Fibroblast of lung (primary cell): ENCODE results near the gene SUGCT.

Experiments used
- CTCF ChIP-seq, 2 donors: IDR thresholded peaks in 1 of 2; conservative IDR thresholded peaks in 1 of 2; 1 replicate in 1 of 2; 2 replicates in 1 of 2; pipeline ENCODE4 v1.5.1; 2011 to 2012; ENCODE audit warnings: low read length in 2 of 2, control low read depth in 1 of 2, inconsistent platforms in 1 of 2, low read depth in 1 of 2, mild to moderate bottlenecking in 1 of 2
- EZH2 ChIP-seq: IDR thresholded peaks from 2 replicates; pipeline ENCODE4 v1.5.1; 2012; ENCODE audit warnings: low read length, control low read depth, mild to moderate bottlenecking; ENCODE audit errors: missing control alignments

- TF ChIP-seq CTCF (conservative IDR thresholded peaks at IDR 0.05 in 1 of 2, IDR thresholded peaks at IDR 0.05 in 1 of 2; ENCODE audit: low read depth in 1 of 2, low read length in 2 of 2), result no peak
- no peak for TF ChIP-seq EZH2
Measured at GRCh38 chr7:40213856-40214255, 79.1 kb downstream of the SUGCT start.
